ENCODE data around the gene TFRC. TPM values are rescaled to one million over a fixed set of nuclear protein-coding genes. Genes with fewer than 3 reads are reported as not detected.

The TFRC gene
- total RNA-seq (1,000 to 10,000 TPM in 1 of 2 donors, 100 to 1,000 TPM in 1; 126 to 1,250 TPM), polyA plus RNA-seq (10 to 100 TPM; 19.1 to 20.7 TPM)

GRCh38 chr3:196081834-196082618, at the start of gene TFRC:
TSS of gene TFRC (minus strand) at chr3:196082090. CDS start at chr3:196077099, 4,991 bp downstream.
- H3K4me1 ChIP-seq (ENCODE audit: control insufficient read depth in 4 of 4, insufficient read depth in 4 of 4, low read length in 3 of 4), result peaks cover 3 to 16% (median 10%) of the 10 kb centered on the region in 4 donors
- H3K36me3 ChIP-seq (ENCODE audit: control insufficient read depth in 4 of 4, insufficient read depth in 3 of 4, low read depth in 1 of 4, low read length in 3 of 4), result no peaks in the 10 kb centered on the region
- peak within 1 kb of the TSS; percentile 97 to 99 for H3K27ac ChIP-seq (ENCODE audit: low read depth in 1 of 2, low read length in 2 of 2)
- peak; percentile 97 for DNase-seq (ENCODE audit: low spot score)
- TF ChIP-seq YY1 (IDR thresholded peaks at IDR 0.05) (peak; percentile 75), JUND (IDR thresholded peaks at IDR 0.05) (no peak), GABPA (IDR thresholded peaks at IDR 0.05 in 1 of 2, conservative IDR thresholded peaks at IDR 0.05 in 1 of 2) (peak; percentile 62 to 89), RXRA (IDR thresholded peaks at IDR 0.05) (no peak), SP1 (IDR thresholded peaks at IDR 0.05) (no peak), NR2F2 (IDR thresholded peaks at IDR 0.05) (no peak), REST (IDR thresholded peaks at IDR 0.05) (peak; percentile 95), EGR1 (IDR thresholded peaks at IDR 0.05; ENCODE audit: low read depth in 2 of 2) (peak; percentile 62 to 97), HNF4G (IDR thresholded peaks at IDR 0.05) (no peak), TAF1 (conservative IDR thresholded peaks at IDR 0.05) (peak; percentile 45), FOXA2 (IDR thresholded peaks at IDR 0.05) (no peak), ATF3 (IDR thresholded peaks at IDR 0.05) (no peak), FOXA1 (IDR thresholded peaks at IDR 0.05) (no peak), HNF4A (conservative IDR thresholded peaks at IDR 0.05) (no peak)
- TF ChIP-seq, protein P1, sequence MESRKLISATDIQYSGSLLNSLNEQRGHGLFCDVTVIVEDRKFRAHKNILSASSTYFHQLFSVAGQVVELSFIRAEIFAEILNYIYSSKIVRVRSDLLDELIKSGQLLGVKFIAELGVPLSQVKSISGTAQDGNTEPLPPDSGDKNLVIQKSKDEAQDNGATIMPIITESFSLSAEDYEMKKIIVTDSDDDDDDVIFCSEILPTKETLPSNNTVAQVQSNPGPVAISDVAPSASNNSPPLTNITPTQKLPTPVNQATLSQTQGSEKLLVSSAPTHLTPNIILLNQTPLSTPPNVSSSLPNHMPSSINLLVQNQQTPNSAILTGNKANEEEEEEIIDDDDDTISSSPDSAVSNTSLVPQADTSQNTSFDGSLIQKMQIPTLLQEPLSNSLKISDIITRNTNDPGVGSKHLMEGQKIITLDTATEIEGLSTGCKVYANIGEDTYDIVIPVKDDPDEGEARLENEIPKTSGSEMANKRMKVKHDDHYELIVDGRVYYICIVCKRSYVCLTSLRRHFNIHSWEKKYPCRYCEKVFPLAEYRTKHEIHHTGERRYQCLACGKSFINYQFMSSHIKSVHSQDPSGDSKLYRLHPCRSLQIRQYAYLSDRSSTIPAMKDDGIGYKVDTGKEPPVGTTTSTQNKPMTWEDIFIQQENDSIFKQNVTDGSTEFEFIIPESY (IDR thresholded peaks at IDR 0.05), result peak; percentile 83
- TF ChIP-seq, protein P2, sequence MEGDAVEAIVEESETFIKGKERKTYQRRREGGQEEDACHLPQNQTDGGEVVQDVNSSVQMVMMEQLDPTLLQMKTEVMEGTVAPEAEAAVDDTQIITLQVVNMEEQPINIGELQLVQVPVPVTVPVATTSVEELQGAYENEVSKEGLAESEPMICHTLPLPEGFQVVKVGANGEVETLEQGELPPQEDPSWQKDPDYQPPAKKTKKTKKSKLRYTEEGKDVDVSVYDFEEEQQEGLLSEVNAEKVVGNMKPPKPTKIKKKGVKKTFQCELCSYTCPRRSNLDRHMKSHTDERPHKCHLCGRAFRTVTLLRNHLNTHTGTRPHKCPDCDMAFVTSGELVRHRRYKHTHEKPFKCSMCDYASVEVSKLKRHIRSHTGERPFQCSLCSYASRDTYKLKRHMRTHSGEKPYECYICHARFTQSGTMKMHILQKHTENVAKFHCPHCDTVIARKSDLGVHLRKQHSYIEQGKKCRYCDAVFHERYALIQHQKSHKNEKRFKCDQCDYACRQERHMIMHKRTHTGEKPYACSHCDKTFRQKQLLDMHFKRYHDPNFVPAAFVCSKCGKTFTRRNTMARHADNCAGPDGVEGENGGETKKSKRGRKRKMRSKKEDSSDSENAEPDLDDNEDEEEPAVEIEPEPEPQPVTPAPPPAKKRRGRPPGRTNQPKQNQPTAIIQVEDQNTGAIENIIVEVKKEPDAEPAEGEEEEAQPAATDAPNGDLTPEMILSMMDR (IDR thresholded peaks at IDR 0.05; ENCODE audit: low read depth, low read length, missing input control), result no peak
- H3K9me3 ChIP-seq (ENCODE audit: control insufficient read depth in 4 of 4, low read length in 3 of 4), result no peaks in the 10 kb centered on the region
- WGBS, result under 1% methylated on average over 67 of the region's 67 CpGs
- peak within 1 kb of the TSS; percentile 86 to 92 for H3K9ac ChIP-seq (ENCODE audit: low read depth in 1 of 2, low read length in 2 of 2)
- peak within 1 kb of the TSS; percentile 86 to 96 (median 86) for H3K4me3 ChIP-seq (ENCODE audit: low read depth in 1 of 3, low read length in 3 of 3)
- H3K27me3 ChIP-seq (ENCODE audit: control insufficient read depth in 4 of 4, insufficient read depth in 4 of 4, low read length in 3 of 4), result no peaks in the 10 kb centered on the region

All from liver (tissue), 9 donors.